GM18508 (cell line): Measurements from ENCODE around the gene CASQ2.
"Not testable (repeated sequence)": the region's sequence is repeated elsewhere in the genome, so short reads cannot be mapped to it uniquely, and the experiment has no call there.

Experiments used
- ATAC-seq: cut with Tn5 transposase; IDR thresholded peaks from one replicate; pipeline ENCODE4 v1.9.1; 2021; ENCODE audit warnings: moderate number of reproducible peaks; ENCODE audit not compliant: insufficient read depth, unreplicated experiment

Gene CASQ2

DNA sequence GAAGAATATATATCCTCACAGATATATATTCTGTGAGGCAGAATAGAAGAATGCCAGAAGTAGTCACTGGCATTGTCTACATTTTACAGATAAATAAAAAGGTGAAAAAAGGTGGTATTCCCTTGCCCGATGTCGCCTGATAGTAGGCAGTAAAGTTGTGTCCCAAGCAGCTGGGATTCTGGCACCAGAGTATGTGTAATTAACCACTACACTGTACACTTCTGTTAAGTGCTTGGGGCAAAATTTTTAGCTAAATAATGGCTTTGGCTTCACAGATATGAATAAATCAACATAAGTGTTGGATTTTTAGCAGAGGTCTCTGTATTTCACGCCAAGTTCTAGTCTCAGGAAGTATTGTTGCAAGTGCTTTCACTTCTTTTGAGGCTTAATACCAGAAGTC is 13.3 kb upstream of the CASQ2 start:
- ATAC-seq: no peak

DNA sequence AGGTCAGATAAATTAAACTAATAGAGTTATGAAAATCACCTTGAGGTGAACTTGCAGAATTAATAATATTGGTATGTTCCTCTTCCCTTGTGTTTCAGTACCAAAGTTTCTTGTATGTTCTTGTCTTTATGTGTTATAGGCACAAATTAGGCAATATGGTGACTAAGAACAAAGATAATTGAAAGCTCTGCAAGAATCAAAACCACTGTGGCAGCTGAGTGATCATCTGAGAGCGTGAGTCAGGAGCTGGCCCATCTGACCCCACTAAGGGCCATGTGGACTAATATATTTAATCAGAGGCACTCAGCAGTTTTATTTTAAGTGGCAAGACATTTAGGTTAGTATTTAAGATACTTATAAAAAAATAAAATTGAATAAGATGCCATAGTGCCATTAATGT is 12.8 kb upstream of the CASQ2 start:
- no peak for ATAC-seq

DNA sequence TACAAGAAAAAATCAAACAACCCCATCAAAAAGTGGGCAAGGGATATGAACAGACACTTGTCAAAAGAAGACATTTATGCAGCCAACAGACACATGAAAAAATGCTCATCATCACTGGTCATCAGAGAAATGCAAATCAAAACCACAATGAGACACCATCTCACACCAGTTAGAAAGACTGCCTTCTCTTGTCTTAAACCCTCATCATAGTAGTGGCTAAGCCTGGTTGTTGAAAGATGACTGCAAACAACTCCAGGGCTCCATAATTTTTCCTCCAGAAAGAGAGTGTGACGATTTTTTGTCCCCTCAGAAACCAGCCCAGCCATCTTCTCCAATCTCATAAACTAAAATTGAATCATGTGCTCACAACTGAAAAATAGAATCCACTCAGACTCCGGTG is 12.1 kb upstream of the CASQ2 start:
- not testable (repeated sequence) for ATAC-seq

DNA sequence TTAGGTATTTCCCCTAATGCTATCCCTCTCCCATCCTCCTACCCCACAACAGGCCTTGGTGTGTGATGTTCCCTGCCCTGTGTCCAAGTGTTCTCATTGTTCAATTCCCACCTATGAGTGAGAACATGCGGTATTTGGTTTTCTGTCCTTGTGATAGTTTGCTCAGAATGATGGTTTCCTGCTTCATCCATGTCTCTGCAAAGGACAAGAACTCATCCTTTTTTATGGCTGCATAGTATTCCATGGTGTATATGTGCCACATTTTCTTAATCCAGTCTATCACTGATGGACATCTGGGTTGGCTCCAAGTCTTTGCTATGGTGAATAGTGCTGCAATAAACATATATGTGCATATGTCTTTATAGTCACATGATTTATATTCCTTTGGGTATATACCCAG is 10.6 kb upstream of the CASQ2 start:
- ATAC-seq: not testable (repeated sequence)

DNA sequence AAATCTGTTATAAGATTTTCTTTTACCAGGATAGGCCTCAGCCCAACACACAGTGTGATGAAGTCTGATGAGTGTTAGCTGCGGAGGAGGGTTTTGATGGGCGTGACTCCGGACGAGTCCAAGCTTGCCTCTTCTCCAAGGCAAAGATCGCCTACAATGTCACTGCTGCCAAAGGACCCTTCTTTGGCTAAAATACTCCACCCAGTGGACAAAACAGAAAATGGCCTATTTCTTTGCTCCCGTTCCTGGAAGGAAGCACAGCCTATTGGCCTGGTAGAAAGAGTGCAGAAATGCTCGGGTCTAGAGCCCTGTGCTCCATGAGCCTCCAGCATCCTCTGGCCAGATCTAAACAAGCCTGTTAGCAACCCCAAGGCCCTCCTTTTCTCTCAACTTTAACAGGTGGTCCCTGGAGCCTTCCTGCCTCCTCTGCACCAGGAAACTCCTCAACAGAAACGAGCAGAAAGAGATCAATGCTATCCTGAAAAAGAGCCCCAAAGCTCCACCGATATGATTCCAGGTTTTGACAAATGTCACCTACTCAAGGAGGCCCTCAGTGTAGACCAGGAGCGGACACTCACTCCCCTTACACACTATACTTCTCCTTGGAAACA is 3.4 kb upstream of the CASQ2 start:
- peak; percentile 62 for ATAC-seq

DNA sequence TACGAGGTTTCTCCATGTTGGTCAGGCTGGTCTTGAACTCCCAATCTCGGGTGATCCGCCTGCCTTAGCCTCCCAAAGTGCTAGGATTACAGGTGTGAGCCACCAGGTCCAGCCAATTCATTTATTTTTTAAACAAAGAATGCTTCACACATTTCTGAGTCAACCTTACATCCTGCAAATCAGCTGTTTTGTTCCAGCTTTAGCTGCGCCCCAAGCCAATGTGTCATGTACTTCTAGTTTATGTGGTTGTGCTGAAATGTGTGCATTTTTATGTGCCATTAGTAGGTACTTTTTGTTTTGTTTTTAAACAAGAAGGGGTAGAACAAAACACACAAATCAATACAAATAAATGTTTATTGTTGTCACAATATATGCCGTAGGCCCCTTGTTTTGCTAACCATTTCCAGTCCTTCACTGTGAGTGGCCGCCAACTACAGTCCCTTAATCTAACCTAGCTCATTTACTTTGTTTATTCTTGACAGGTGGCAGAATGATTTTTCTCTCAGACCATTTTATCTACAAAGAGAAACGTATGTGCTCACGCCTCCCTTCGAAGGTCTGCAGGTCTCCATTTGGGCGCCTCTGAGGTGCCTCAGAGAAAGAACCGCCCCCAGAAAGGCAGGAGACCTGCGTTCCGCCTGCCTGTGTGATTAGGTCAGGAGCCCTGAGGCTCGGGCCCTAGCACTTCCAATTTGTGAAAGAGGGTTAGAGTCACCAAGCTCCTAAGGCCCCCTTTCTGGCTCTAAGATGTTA is 2.8 kb upstream of the CASQ2 start:
- no peak for ATAC-seq

DNA sequence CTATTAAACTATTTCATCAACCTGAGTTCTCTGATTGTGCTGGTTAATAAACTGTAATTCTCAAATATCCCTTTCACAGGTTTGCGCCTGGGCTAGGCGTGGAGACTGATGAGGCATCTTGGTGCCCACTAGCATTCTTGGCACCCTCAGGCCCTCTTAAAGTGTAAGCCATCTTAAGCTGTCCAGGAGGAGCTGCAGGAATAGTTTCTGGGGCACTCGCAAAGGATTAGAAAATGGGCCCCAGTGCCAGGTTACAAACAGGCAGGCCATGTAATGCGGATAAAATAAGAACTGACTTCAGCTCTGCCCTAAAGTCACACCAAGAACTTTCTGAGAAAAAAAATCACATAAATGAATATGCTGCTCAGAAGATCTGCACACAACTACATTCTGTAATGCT is 1.1 kb downstream of the CASQ2 start:
- ATAC-seq: no peak

DNA sequence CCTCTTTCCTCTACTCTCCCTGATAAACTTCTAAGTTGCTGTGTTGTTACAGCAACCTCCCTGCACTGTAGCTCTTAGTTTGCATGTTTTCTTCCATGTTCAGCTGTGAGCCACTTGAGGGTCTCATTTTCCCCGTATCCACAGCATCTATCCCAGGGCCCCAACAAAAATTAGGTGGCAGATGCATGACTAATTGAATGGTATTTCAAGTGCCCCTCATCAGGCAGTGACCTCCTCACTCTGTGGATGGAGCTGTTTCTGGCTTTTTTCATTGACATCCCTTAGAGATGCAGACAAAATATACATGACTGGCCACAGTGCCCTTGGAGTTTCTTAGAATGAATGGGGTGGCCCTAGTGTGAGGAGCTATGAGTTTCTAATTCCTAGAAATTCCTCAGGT is 3.4 kb downstream of the CASQ2 start:
- no peak for ATAC-seq

DNA sequence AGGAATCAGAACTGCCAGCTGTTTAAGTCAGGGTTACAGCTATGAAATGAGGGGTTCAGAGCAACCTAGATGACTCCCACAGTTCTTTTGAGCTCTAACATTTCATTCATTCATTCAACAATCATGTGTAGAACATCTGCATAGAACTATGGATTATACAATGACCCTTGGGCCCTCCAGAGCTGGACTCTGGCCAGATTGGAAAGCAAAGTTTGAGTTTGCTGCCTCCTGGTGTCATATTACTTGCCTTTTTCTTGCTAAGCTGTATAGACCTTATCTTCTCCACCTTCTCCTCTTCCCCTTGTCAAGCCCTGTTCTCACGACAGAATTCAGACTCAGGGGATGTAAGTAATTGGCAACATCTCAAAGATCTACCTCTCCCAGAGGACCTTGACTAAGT is 4.0 kb downstream of the CASQ2 start:
- no peak for ATAC-seq

DNA sequence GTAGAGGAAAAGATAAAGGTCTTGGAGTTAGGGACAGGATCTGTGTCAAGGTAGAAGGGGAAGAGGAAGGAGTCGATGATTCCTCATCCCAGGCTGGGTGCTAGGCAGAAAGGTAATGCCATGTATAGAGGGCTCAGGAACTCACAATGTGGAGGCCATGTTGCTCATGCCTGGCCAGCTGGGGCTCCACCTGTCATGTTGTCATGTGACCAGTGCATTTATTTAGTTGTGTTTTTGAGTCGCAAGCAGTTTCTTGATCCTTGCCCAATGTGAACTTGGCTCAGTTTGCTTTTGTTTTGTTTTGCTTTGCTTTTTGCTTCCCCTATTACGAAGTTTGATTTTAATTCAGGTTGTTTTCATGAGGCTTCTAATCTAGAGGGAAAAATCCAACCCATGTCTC is 5.7 kb downstream of the CASQ2 start:
- no peak for ATAC-seq

DNA sequence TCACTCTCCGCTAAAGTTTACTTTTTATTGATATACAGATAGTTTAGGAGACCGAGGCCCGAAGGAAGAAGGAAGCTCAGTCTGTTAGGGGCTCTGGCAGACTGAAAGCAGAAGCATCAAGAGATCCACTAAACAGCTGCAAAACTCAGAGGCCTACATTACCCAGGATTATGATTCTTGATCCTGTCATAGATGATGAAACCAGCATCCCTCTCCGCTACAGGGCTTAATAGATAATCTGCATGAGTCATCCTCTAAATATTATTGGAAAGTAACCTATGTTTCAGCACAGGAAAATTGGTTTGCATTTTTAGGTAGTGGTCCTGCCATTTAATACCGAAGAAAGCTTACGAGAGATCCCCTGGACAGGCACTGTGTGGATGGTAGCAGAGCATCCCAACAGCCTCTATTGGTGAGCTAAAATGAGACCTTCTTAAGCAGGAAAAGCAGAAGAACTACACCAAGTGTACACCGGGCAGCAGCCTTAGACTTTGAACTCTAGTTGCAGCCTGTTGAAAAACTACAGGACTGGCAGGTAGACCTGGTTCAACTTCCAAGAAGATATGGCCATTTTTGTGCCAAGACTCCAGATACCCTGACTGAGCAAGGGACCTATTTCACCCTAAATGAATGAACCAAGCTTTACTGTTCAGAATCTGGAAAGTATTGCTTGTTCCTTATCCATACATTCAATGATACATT is 6.8 kb downstream of the CASQ2 start:
- no peak for ATAC-seq

DNA sequence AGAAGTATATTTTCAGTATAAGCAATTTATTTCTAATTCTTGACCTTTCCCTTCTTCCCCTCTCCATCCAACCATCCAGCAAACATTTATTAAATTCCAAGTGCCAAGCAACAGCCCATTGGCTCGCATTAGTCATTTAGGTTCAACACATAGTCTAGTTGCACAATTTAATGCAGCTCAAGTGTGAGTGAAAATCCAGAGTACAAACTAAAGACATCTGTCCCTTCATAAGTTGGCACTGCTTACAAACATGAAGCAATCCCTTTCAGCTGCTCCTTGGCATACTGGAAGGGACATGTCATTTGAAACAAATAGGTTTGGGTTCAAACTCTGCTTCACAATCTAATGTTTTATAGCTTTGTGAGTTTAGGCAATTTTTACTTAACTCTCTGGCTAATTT is 10.7 kb downstream of the CASQ2 start:
- ATAC-seq: no peak

DNA sequence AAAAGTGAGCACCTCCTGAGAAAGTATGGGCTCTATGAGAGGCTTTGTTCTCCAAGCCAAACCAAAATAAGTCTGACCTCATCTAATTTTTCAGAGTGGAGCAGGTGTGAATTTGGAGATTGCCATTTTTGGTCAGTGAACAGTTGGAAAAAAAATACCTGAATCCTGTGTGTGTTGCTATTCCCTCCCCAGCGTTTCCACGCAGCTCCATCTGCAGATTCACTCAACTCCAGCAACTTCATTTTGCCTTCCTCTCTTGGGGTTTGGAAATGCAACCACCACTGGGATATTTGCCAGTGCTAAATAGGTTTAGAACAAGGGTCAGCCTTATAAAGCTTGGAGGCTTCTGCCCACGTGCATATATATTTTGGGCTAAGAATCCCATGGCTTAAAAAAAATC is 11.2 kb downstream of the CASQ2 start:
- no peak for ATAC-seq

DNA sequence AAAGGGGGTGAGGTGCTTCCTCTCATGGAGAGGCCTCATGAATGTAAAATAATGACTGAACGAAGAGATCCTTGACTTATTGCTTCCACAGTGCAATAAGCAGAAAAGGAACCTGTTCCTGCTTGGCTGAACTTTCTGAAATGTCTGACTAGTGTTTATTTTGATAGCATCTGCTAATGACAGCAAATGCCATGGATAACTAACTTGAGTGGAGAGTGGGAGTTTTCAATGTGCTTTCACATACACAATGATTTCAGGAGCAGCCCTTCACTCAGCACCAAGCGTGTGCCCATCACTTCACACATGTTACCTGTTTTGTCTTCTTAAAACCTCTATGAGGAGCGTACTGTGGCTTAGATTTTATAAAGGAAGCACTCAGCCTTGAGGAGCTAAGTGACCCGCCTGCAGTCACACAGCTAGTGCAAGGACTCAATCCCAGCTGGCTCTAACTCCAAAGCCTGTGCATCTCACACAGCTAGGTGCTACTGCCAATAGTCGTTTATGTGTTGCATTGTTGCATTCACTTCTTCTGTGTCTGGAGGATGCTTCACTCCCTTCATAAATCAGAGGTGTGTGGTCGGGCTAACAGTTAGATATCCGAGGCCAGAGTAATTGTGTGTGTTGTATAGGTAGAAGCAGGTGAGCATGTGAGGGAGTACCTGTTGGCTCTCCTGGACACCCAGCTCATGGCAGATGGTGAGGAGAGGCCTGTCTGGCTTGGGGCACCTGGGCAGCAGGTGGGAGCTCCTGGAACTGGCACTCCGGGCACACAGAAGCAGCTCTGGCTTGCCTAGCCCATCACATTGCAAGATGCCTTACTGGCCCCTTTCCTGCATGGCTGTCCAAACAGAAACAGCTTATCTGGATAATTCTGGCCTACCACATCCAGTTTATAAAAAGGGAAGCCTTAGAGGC is 12.8 kb downstream of the CASQ2 start:
- no peak for ATAC-seq

DNA sequence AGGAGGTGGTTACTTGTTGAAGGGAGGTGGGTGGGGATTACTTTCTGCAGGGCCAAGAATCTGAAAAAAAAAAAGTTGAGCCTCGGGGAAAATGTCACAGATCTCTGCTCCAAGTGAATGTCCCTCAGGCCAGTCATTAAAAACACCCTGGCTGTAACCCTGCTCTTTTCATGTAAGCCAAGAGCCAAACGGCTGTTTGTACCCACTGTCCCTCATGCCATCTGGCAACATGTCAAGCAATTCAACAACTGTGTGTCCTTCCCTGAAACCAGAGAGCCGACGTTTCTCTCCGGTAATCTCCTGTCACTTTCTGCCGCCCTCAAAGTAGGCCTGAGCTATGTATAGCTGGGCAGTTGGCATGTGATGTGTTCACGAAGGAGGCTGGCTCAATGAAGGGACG is 14.7 kb downstream of the CASQ2 start:
- no peak for ATAC-seq

DNA sequence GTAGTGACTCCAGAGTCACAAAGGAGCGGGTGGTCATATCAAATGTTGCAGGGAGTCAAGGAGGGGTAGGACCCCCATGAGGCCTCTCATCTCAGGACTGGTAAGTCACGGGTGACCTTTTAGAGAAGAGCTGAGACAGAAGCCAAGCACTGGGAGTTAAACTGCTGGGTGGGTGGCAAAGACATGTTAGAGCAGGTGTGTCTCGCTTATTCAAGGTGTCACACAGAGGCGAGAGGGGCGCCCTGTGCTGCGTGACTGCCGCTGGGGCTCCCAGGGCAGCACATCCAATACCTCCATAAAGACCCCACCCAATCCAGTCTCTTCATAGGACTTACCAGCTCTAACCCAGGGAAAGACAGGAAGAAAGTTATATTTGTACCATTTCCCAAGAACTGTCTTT is 15.2 kb downstream of the CASQ2 start:
- no peak for ATAC-seq

DNA sequence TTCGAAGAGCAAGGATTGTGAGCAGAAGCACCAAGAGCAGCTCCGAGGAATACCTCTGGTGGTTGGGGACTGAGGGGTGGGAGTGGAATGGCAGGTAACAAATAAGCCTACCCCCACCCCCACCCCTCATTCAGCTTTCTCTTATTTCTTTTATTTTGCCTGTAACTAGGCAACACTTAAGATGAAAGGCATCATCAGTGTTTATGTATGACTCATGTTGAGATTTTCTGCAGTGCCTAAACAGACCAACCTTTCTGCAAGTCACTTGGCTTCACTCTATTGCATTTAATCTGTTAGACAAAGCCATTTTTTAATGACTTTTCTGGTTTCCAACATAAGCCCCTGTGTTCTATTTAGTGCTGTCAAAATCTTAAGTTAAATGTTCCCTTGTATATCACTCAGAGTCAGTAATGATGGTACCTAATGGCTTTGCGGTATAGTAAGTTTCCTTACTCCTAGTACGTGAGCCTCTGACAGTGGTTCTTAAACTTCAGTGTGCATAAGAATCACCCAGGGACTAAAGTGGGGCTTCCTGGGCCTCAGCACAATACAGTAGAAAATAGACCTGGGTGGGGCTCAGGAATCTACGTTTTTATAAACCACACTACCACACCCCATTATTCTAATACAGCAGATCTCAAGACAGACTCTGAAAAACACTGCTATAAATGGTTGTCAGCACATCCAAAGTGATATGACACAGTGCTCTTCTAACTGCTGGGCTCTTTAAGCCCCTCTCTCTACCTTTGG is 19.9 kb downstream of the CASQ2 start:
- ATAC-seq: no peak

DNA sequence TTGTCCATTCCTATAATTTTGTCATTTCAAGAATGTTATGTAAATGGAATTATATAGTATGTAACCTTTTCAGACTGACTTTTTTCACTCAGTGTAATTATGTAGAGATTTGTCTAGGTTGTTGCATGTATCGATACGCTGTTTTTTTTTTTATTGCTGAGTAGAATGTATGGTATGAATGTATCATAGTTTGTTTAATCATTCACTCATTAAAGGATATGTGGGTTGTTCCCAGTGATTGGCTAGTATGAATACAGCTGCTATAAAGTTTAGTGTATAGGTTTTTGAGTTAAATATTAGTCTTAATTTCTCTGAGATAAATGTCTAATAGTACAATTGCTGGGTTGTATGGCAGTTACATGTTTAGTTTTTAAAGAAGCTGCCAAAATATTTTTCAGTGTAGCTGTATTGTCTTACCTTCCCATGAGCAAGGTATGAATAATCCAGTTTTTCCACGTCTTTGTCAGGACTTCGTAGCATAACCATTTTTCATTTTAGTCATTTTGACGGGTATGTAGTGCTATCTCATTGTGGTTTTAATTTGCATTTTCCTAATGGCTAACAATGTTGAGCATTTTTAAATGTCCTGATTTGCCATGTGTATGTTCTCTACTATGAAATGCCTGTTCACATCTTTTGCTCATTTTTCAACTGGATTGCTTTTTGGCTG is 22.4 kb downstream of the CASQ2 start:
- ATAC-seq: no peak

DNA sequence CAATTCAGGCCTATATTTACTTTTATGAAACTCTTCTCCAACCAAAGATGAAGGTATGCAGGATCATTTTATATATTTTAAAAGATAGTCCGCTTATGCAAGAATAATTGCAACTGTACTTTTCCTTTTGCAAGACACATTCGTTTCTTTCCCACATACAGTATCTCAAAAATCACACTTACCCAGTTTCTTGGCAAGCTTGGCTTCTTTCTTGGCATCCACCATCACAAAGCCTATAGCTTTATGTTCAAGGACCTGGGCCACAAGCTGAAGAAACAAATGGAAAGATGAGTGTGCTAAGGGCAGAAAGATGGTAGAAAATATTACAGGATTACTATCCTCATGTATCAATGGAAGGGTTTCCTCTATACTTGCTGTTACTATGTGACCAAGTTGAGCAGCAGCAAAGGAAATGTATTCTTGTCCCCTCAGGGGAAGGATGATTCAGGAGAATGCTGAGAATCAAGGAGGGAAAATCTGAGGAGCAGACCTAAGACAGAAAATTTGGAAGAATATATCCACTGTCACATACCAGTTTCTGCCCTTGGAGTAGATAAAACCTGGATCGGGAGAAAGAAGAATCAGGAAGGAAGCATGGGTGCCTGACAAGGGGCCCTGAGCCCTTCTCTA is 23.8 kb downstream of the CASQ2 start:
- no peak for ATAC-seq
